Activated T-cell treated with anti-CD3 and anti-CD28 coated beads, Interleukin-2, amount 50 U/mL, for 4 hours (primary cell): Measurements from ENCODE around the gene NELFB. TPM values are rescaled to one million over a fixed set of nuclear protein-coding genes. Genes with fewer than 3 reads are reported as not detected.
A peak's percentile ranks its signal among the peaks of the same experiment; 100 is the strongest.

Source experiments
- ATAC-seq, 2 donors: fragments of 200-7000 bp; cut with Tn5 transposase; one replicate each; pipeline ENCODE4 v1.10.0; 2021
- DNase-seq: peaks from one replicate; pipeline ENCODE4 v3.0.0-alpha.2; 2020
- H3K27me3 Mint-ChIP-seq: one replicate; pipeline ENCODE4 v1.8.0; 2021; ENCODE audit warnings: low read depth, mixed read lengths
- H3K36me3 Mint-ChIP-seq: one replicate; pipeline ENCODE4 v1.8.0; 2022; ENCODE audit warnings: mixed read lengths; ENCODE audit not compliant: insufficient read depth
- H3K4me1 Mint-ChIP-seq: one replicate; pipeline ENCODE4 v1.8.0; 2021; ENCODE audit warnings: low read depth, mixed read lengths
- H3K4me3 Mint-ChIP-seq: one replicate; pipeline ENCODE4 v1.8.0; 2021; ENCODE audit warnings: mild to moderate bottlenecking, moderate library complexity, mixed read lengths
- H3K9me3 Mint-ChIP-seq: one replicate; pipeline ENCODE4 v1.8.0; 2021; ENCODE audit warnings: mixed read lengths
- total RNA-seq, 3 donors: library from RNA; stranded (reverse); gene quantifications; one replicate each; pipeline ENCODE4 v1.2.1, GENCODE V29; 2021

The NELFB gene
- total RNA-seq, 3 donors from 2014 or later = 72.0 to 81.1 (median 73.5) TPM

DNA sequence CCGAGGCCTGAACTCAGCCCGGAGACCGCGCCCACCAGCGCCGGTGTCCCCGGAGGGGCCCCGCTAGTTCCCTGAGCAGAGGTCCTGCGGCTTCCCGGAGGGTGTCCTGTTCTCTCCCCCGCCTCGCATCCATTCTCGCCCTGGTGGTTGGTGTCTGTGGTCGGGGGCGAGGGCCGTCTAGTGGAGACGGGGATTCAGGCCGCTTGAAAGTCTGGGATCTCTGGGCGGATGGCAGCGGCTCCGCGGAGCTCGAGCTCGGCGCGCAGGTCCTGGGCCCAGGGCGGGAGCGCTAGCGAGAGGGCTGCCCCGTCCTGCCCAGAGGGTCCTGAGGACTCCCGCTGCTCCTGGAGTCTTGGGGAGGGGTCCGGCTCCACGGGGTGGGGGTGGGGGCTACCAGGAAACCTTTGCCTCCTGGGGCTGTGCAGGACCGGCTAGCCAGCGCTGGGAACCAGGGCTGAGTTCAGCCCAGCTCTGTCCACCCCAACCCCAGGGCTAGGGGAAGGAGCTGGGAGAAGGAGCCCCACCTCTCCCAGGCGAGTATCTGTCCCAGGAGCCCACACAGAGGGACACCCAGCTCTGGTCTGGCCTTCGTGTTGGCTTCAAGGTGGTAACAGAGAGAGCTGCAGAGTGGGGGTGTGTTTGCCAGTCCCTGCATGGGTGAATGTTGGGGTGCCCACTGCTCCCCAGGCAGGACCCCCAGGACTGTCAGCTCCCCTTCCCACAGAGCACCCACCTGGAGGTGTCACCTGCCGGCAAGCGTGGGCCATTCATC, 26.4 kb downstream of the NELFB start:
- ATAC-seq = no peak
- H3K27me3 Mint-ChIP-seq = peaks cover 7% of the 10 kb centered on the region
- H3K9me3 Mint-ChIP-seq = no peaks in the 10 kb centered on the region
- no peak overlapping the region for H3K4me3 Mint-ChIP-seq
- H3K36me3 Mint-ChIP-seq = peaks cover 2% of the 10 kb centered on the region
- DNase-seq = no peak
- peaks cover 8% of the 10 kb centered on the region for H3K4me1 Mint-ChIP-seq

DNA sequence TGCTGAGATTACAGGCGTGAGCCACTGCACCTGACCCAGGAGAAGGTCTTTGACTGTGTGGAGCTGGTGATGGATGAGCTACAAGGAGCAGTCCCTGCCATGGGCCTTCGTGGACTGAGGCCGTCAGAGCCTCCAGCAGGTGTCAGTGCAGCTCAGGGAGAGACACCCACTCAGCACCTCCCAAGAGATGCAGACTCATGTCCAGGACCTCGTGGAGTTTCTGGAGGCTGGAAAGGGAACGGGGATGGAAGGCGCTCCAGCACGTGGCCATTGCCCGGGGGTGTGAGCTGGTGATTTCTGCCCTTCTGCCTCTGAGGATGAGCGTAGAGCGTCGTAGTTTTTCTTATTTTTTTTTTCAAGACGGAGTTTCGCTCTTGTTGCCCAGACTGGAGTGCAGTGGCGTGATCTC, 31.9 kb downstream of the NELFB start:
- peak in 1 of 2 donors; percentile 46 for ATAC-seq
- Mint-ChIP-seq H3K9me3 (no peaks in the 10 kb centered on the region), H3K36me3 (peaks cover 2% of the 10 kb centered on the region), H3K27me3 (peaks cover 5% of the 10 kb centered on the region), H3K4me1 (peaks cover 2% of the 10 kb centered on the region), H3K4me3 (no peak overlapping the region)
- DNase-seq = no peak

DNA sequence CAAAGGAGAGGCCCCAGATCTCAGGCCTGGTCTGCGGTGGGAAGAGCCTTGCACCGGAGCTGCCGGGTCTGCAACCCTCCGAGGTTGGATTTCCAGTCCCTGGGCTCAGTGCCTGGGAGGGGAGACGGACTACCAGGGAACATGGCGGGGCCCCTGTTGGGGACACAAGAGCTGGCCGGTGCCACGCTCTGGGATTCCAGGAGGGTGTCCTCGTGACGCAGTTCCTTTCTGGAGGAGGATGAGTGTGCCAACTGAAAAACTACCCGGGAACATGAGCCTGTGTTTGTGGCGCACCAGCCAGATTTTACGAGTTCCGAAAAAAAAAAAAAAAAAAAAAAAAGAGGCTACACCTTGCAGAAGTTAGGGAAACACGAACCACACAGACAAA, 38.0 kb downstream of the NELFB start:
- H3K9me3 Mint-ChIP-seq = no peaks in the 10 kb centered on the region
- H3K27me3 Mint-ChIP-seq = peaks cover 26% of the 10 kb centered on the region
- peaks cover 9% of the 10 kb centered on the region for H3K4me1 Mint-ChIP-seq
- DNase-seq (no peak), ATAC-seq (no peak)
- H3K4me3 Mint-ChIP-seq = no peak overlapping the region
- H3K36me3 Mint-ChIP-seq = no peaks in the 10 kb centered on the region

DNA sequence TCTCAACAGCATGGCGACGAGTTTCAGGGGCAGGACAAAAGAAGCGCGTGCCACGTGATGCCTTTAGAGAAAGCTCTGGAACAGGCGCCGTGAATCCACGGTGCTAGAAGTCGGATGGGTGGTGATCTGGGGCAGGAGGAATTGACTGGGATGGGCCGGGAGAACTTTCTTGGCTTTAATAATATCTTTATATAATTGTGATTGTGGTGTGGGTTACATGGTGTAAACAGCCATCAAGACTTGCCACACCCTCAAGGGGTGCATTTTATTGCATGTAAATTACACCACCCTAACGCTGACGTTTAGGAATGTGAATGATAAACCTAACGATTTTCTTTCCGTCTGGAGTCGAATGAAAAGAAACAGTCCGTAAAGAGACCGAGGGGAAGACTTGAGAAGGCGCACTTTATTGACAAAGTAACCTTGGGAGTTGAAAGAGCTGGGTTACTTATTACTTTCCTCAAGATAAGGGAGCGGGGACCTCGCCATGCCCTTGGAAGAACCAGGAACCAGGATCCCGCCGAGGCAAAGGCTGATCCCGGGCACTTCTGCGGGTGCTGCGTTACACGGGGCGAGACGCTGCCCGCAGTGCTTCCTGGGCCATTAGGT, 38.5 kb downstream of the NELFB start:
- no peak for DNase-seq
- H3K27me3 Mint-ChIP-seq = peaks cover 29% of the 10 kb centered on the region
- ATAC-seq = no peak
- peaks cover 9% of the 10 kb centered on the region for H3K4me1 Mint-ChIP-seq
- no peaks in the 10 kb centered on the region for H3K36me3 Mint-ChIP-seq
- no peak overlapping the region for H3K4me3 Mint-ChIP-seq
- H3K9me3 Mint-ChIP-seq = no peaks in the 10 kb centered on the region

DNA sequence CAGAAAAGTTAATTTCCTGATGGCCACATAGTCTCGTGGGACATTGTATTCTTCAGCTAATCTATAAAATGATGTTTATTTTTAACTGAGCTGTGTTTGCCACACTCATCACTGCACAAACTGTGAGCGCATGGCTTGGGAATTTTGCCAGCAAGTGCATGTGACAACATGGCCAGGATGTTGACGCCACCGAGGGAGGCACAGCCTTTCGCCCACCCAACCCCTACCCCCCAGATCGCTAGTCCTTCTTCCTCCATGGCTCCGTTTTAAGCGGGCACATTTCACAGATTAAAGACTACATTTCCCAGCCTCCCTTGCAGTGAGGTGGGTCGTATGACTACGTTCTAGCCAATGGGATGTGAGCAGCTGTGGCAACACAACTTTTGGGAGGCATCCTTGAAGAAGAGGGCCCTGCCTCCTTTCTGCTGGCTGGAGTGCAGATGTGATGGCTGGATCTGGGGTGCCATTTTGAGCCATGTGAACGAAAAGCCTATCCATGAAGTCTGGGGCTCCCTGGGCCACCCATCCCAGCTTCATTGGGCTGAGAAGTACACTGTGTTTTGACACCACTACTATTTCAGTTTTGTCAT, 39.1 kb downstream of the NELFB start:
- no peak for DNase-seq
- H3K4me3 Mint-ChIP-seq = peak overlapping the region; percentile 45
- H3K4me1 Mint-ChIP-seq = peaks cover 9% of the 10 kb centered on the region
- ATAC-seq = peak; percentile 60 to 65
- peaks cover 30% of the 10 kb centered on the region for H3K27me3 Mint-ChIP-seq
- H3K36me3 Mint-ChIP-seq = no peaks in the 10 kb centered on the region
- H3K9me3 Mint-ChIP-seq = no peaks in the 10 kb centered on the region

DNA sequence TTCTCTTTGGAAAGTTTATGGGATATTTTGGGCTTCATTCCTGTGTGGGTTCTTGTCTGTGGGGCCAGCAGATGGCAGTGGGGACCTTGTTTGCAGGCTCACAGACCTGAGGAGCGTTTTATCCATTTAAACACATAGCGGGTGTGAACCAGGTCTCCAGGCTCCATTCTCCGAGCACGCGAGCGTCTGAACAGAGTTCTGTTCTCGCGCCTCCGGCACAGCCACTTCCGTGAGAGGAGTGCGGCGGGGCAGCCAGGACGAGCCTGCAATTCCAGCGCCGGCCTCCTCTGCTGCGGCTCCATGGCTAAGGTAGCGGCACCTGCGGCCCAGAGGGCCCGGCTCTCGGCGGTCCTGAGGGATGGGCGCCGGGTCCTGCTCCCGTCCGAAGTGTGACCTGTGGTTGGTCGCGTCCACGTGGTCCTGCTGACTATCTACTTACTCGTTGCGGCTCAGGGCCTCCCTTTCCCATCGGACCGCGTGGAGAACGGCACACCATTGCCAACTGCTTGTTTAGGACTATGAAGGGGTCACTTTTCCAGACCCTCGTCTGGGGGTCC, 39.6 kb downstream of the NELFB start:
- peaks cover 10% of the 10 kb centered on the region for H3K4me1 Mint-ChIP-seq
- ATAC-seq (peak; percentile 32 to 54), DNase-seq (no peak)
- peaks cover 30% of the 10 kb centered on the region for H3K27me3 Mint-ChIP-seq
- H3K4me3 Mint-ChIP-seq = peak overlapping the region; percentile 45
- H3K36me3 Mint-ChIP-seq = no peaks in the 10 kb centered on the region
- no peaks in the 10 kb centered on the region for H3K9me3 Mint-ChIP-seq

DNA sequence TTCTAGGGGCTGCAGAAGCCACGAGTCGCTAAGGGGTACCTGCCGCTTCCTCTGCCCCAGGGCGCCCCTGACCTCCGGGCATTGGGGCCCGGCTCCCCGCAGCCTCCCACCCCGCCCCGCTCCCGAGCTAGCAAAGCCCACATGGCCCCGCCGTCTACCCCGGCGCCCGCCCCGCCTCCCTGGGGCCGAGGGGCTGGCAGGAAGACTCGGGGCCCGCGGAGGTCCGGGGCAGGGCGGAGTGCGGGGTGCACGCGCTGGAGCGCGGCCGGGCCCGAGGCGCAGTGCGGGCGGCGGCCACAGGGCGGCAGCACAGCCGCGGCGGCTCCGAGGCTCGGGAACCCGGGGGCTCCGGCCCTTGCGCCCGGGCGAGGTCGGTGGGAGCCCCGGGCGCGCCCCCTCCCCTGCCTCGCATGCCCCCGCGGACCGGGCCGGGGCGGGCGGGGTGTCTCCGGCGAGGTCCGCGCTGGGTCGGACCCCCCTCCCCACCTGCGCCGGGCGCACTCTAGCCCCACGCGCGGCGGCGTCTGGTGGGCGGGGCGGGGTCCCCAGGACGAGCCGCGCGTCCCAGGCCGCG, 40.2 kb downstream of the NELFB start:
- DNase-seq = no peak
- H3K4me1 Mint-ChIP-seq = peaks cover 12% of the 10 kb centered on the region
- H3K27me3 Mint-ChIP-seq = peaks cover 34% of the 10 kb centered on the region
- ATAC-seq = peak; percentile 88 to 90
- H3K9me3 Mint-ChIP-seq = no peaks in the 10 kb centered on the region
- H3K36me3 Mint-ChIP-seq = no peaks in the 10 kb centered on the region
- peak overlapping the region; percentile 16 for H3K4me3 Mint-ChIP-seq

DNA sequence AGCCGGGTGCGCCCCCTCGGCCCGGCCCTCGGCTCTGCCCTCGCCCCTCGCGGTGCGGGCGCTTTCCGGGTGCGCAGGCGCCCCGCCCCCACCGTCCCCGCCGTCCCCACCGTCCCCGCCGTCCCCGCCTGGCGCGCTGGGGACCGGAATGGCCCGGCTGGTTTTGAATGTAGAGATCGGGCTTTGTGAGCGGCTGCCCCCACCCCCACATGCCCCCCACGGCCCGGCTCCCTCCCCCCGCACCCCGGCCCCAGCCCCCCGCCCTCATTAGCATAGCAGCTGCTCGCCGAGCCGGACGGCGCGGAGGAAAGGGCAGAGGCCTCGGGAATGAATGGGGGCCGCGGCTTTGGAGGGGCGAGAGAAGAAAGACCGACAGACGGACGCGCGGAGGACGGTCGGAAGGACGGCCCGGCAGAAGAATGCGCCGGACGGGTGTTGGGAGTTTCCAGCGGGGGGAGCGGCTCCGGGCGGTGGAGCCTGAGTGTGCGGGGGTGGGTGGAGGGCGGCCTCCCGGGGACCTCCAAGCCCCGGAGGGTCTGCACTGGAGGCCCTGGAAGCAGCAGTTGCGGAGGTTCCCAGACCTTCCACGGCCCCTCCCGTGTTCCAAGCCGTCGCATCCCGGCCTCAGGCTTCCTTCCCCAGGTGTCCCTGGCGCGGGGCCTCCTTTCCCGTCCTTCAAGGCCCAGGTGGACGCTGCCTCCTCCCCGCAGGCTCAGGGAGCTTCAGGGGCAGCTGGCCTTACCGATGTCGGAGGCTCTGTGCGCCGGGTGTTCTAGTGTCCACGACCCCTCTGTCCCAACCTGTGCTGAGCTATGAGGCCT, 40.9 kb downstream of the NELFB start:
- Mint-ChIP-seq H3K4me3 (peak overlapping the region; percentile 54), H3K27me3 (peaks cover 37% of the 10 kb centered on the region), H3K9me3 (no peaks in the 10 kb centered on the region), H3K36me3 (no peaks in the 10 kb centered on the region), H3K4me1 (peaks cover 16% of the 10 kb centered on the region)
- ATAC-seq (peak; percentile 18 to 27), DNase-seq (no peak)

DNA sequence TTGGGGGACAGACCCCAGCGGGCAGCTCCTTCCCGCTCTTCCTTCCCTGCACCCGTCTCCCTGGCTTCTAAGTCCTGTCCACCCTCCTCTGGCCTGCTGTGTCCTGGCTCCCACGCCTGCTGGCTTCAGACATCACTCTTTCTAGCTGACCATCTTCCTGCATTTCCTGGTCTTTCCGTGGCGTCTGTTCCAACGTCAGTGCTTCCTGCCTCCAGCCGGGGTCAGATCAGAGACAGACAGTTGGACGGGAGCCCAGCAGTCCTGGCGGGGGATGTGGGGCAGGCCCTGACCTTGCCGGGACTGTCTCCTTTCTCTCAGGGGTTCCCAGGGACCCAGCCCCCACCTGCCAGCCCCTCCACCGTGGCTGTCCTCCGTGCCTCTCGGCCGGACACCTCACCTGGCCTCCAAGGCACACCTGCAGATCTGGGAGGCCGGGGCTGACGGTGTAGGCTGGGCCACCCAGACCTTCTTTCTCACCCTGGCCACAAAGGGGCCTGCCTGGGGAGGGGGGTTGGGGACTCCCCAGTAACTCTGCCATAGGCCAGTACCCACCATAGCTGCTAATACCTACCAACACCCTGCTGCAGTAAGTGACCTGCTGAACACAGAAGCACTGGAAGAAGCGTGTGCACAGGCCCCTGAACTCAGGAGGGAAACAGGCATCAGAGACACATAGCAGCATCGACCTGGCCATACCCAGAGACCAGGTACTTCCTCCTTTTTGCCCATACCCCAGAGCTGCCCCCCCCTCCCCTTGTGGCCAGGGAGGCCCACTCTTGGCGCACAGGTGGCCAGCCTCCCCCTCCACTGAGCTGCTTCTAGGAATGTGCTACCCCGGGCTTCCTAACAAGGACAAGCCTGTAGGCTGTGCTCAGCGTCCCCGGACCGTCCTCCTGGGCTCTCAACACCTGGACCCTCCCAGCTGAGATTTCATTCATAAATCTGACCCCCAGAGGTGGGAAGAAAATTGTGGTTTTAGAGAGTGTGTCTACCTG, 41.8 kb downstream of the NELFB start:
- Mint-ChIP-seq H3K9me3 (no peaks in the 10 kb centered on the region), H3K4me3 (peak overlapping the region; percentile 54), H3K27me3 (peaks cover 37% of the 10 kb centered on the region), H3K4me1 (peaks cover 16% of the 10 kb centered on the region), H3K36me3 (no peaks in the 10 kb centered on the region)
- DNase-seq (no peak), ATAC-seq (no peak)

DNA sequence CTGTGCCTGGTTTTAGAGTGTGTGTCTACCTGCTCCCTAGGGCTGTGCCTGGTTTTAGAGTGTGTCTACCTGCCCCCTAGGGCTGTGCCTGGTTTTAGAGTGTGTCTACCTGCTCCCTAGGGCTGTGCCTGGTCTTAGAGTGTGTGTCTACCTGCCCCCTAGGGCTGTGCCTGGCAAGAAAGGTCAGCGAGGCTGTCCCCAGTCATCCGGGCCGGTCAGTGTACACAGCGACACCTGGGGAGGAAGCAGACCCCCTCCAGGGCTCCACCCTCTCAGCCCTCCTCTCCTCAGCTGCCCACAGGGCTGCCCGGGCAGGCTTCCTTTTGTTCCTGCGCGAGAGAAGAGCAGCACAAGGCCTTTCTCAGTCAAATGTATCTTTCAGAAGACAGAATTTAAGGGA, 42.8 kb downstream of the NELFB start:
- Mint-ChIP-seq H3K27me3 (peaks cover 35% of the 10 kb centered on the region), H3K4me1 (peaks cover 16% of the 10 kb centered on the region), H3K4me3 (no peak overlapping the region), H3K9me3 (no peaks in the 10 kb centered on the region), H3K36me3 (no peaks in the 10 kb centered on the region)
- DNase-seq = no peak
- ATAC-seq = no peak

DNA sequence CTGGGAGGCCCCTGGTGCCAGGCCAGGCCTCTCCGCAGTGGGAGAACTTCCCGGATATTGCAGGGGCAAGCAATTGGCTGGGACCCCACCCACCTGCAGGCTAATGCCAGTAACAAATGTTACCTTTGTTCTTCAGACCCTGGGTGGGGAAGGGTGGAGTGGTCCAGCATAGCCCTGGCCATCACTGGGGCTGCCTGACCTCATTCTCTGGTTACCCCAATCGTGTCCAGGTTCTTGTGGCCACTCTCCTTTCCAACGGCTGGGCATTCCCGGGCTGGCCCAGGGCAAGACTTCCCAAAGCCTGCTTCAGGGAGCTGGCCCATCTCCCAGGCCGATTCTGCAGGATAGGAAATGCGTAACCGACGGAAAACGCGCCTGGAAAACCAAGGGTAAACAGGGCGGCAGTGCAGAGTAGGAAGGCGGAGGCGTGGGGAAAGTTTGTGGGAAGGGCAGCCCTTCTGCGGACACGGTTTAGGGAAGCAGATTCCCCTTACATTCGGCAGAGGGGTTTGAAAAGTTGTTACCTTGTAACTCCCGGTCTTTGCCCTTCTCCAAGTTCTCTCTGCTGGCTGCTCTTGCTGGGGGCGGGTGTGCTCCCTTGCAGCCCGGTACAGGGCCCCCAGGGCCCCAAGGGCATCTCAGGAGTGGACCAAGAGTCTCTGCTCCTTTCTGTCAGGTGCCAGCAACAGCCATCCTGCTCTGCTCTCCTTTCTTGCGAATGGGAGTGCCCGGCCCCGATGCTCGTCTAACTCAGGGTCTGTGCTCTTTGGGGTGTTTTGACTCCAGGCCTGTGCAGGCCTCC, 43.5 kb downstream of the NELFB start:
- Mint-ChIP-seq H3K9me3 (no peaks in the 10 kb centered on the region), H3K4me3 (no peak overlapping the region), H3K4me1 (peaks cover 16% of the 10 kb centered on the region), H3K36me3 (no peaks in the 10 kb centered on the region), H3K27me3 (peaks cover 31% of the 10 kb centered on the region)
- no peak for ATAC-seq
- no peak for DNase-seq

DNA sequence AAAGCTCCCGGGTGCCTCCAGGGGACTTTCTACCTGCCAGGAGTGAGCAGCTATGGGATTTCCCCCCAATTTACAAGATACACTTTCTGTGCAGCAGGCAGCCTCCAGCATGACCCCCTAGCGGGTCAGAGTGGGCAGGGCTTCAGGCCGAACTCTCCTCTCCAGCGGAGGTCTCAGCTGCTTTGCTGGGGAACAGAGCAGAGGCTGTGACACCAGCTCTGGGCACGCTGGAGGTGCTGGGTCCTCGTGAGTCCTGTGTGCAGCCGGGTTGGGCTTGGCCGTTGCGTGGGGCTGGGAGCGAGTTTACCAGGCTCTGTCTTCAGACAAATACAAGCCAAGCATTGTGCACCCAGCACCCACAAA, 44.1 kb downstream of the NELFB start:
- Mint-ChIP-seq H3K4me3 (no peak overlapping the region), H3K27me3 (peaks cover 28% of the 10 kb centered on the region), H3K36me3 (no peaks in the 10 kb centered on the region), H3K4me1 (peaks cover 16% of the 10 kb centered on the region), H3K9me3 (no peaks in the 10 kb centered on the region)
- ATAC-seq (no peak), DNase-seq (no peak)
